Measurements from ENCODE around the gene KCNIP1. TPM values are rescaled to one million over a fixed set of nuclear protein-coding genes. Genes with fewer than 3 reads are reported as not detected.
A peak's percentile ranks its signal among the peaks of the same experiment; 100 is the strongest.

Gene KCNIP1
- total RNA-seq, 4 donors from 2014 or later, result 0.34 TPM; not detected in 3

DNA sequence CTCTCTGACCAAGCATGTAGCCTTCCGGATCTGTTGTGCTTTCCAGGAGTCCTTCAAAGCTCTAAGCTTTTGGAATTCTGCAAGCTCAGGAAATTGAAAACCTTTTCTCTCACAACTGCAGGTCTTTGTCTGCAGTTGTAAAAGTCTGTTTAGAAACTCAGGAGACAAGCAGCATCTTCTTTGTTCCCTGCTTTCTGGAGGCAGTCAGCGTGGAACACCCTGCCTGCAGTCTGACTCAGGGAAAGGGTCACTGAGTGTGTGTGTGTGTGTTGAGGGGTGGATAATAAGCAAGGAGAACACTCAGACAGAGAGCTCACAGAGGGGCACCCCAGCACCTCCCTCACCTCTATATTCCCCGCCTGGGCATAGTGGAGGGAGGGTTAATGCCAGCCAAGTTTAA lies 29.1 kb downstream of the KCNIP1 start:
- WGBS, result 87% methylated on average over 3 of the region's 3 CpGs
- Histone ChIP-seq H3K27ac (no peak overlapping the region), H3K27me3 (peaks cover 4% of the 10 kb centered on the region), H3K4me3 (no peak overlapping the region), H3K36me3 (no peaks in the 10 kb centered on the region), H3K9me3 (no peaks in the 10 kb centered on the region), H3K4me1 (no peaks in the 10 kb centered on the region)
- no peak for TF ChIP-seq POLR2A (IDR thresholded peaks at IDR 0.05)
- no peak for TF ChIP-seq EP300 (IDR thresholded peaks at IDR 0.05)
- no peak for TF ChIP-seq POLR2AphosphoS5 (IDR thresholded peaks at IDR 0.05)
- TF ChIP-seq, protein P1, sequence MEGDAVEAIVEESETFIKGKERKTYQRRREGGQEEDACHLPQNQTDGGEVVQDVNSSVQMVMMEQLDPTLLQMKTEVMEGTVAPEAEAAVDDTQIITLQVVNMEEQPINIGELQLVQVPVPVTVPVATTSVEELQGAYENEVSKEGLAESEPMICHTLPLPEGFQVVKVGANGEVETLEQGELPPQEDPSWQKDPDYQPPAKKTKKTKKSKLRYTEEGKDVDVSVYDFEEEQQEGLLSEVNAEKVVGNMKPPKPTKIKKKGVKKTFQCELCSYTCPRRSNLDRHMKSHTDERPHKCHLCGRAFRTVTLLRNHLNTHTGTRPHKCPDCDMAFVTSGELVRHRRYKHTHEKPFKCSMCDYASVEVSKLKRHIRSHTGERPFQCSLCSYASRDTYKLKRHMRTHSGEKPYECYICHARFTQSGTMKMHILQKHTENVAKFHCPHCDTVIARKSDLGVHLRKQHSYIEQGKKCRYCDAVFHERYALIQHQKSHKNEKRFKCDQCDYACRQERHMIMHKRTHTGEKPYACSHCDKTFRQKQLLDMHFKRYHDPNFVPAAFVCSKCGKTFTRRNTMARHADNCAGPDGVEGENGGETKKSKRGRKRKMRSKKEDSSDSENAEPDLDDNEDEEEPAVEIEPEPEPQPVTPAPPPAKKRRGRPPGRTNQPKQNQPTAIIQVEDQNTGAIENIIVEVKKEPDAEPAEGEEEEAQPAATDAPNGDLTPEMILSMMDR (IDR thresholded peaks at IDR 0.05), result no peak
- peak in 1 of 2 donors; percentile 2 for DNase-seq (ENCODE audit: low spot score in 2 of 2)

DNA sequence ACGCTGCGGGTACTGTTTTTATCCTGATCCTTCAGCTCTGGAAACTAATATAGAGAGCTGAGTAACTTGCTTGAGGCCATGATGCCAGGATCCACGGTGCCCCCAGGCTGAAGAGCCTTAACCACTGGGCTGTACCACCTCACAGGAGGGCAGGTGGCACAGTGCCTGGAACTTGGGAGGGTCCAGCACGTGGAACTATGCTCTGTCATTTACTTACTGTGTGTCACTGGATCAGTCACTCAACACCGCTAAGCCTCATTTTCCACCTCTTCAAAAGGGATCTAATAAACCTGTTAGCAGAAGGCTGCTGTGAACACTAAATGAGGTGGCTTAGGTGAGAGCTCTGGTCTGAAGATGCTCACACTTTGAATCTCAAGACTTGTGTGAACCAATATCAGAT lies 29.6 kb downstream of the KCNIP1 start:
- no peaks in the 10 kb centered on the region for H3K4me1 ChIP-seq
- H3K27ac ChIP-seq, result no peak overlapping the region
- H3K4me3 ChIP-seq, result no peak overlapping the region
- no peaks in the 10 kb centered on the region for H3K36me3 ChIP-seq
- WGBS, result 86% methylated on average over 4 of the region's 5 CpGs
- H3K27me3 ChIP-seq, result no peaks in the 10 kb centered on the region
- TF ChIP-seq EP300 (IDR thresholded peaks at IDR 0.05) (no peak), POLR2A (IDR thresholded peaks at IDR 0.05) (no peak), POLR2AphosphoS5 (IDR thresholded peaks at IDR 0.05) (no peak)
- TF ChIP-seq, protein P1 (IDR thresholded peaks at IDR 0.05), result no peak
- no peaks in the 10 kb centered on the region for H3K9me3 ChIP-seq
- no peak for DNase-seq (ENCODE audit: low spot score in 2 of 2)

DNA sequence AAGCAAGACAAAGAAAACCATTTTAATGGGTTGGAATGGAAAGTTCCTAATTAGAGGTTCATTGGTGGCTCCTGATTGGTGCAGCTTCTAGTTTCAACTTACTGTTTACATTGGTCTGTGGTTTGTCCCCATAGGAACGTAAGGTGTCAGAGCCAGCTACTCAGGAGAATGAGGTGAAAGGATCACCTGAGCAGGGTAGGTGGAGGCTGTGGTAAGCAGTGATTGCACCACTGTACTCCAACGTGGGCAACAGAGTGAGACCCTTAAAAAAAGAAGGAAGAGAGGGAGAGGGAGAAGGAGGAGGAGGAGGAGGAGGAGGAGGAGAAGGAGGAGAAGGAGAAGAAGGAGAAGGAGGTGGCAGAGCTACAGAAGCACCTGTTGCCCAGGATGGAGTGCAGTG lies 30.4 kb downstream of the KCNIP1 start:
- H3K9me3 ChIP-seq, result no peaks in the 10 kb centered on the region
- WGBS, result 40% methylated on average over 2 of the region's 2 CpGs
- TF ChIP-seq POLR2AphosphoS5 (IDR thresholded peaks at IDR 0.05) (no peak), EP300 (IDR thresholded peaks at IDR 0.05) (no peak), POLR2A (IDR thresholded peaks at IDR 0.05) (no peak)
- TF ChIP-seq, protein P1 (IDR thresholded peaks at IDR 0.05), result no peak
- no peaks in the 10 kb centered on the region for H3K4me1 ChIP-seq
- H3K27me3 ChIP-seq, result no peaks in the 10 kb centered on the region
- H3K36me3 ChIP-seq, result no peaks in the 10 kb centered on the region
- H3K27ac ChIP-seq, result no peak overlapping the region
- no peak overlapping the region for H3K4me3 ChIP-seq
- peak in 1 of 2 donors; percentile 8 for DNase-seq (ENCODE audit: low spot score in 2 of 2)

DNA sequence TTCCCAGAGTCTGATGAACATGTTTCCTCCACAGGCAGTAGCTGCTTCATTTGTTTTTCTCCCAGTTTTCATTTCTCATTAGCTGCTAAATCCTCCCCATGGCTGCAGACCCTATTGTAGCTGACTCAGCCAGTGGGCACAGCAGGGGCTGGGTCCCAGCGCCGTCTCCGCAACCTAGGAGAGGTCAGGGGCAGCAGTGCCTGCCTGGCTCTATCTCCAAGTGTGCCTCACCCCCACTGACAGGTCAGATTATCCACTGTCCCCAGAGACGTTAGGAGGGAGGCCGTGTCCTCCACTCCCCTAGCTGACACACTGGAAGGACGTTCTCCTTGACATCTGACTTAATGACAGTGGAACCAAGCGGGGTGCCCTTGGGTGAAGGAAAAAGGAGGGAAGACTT lies 31.1 kb downstream of the KCNIP1 start:
- no peaks in the 10 kb centered on the region for H3K4me1 ChIP-seq

DNA sequence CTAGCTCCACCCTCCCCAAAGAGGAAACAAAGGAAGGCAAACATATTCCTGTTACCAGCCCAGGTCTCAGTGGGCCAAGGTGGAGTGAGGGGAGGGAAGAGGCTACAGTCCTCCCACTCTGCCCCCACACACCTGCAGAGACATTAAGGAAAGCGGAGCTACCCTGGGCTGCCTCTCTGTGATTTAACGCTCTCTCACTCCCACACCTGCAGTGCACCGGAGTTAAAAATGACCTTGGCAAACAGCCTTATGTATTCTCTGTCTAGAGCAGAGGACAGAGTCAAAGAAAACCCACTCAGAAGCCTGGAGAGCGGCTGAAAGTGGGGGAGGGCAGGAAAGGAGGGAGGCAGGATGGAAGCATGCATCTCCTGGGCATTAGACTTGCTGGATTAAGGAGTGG lies 32.7 kb downstream of the KCNIP1 start:
- no peaks in the 10 kb centered on the region for H3K4me1 ChIP-seq
- WGBS, result 71% methylated on average over 4 of the region's 4 CpGs
- no peaks in the 10 kb centered on the region for H3K27me3 ChIP-seq
- peak; percentile 11 to 26 for DNase-seq (ENCODE audit: low spot score in 2 of 2)
- H3K9me3 ChIP-seq, result no peaks in the 10 kb centered on the region
- H3K36me3 ChIP-seq, result no peaks in the 10 kb centered on the region
- TF ChIP-seq EP300 (IDR thresholded peaks at IDR 0.05) (no peak), POLR2AphosphoS5 (IDR thresholded peaks at IDR 0.05) (no peak), POLR2A (IDR thresholded peaks at IDR 0.05) (no peak)
- TF ChIP-seq, protein P1 (IDR thresholded peaks at IDR 0.05), result no peak
- no peak overlapping the region for H3K27ac ChIP-seq
- H3K4me3 ChIP-seq, result no peak overlapping the region

More for the DNA sequence above, 31.1 kb downstream of the KCNIP1 start:
- Histone ChIP-seq H3K4me3 (no peak overlapping the region), H3K27ac (no peak overlapping the region), H3K36me3 (no peaks in the 10 kb centered on the region), H3K9me3 (no peaks in the 10 kb centered on the region), H3K27me3 (no peaks in the 10 kb centered on the region)
- 81% methylated on average over 7 of the region's 7 CpGs for WGBS
- TF ChIP-seq, protein P1 (IDR thresholded peaks at IDR 0.05), result no peak
- TF ChIP-seq EP300 (IDR thresholded peaks at IDR 0.05) (no peak), POLR2A (IDR thresholded peaks at IDR 0.05) (no peak), POLR2AphosphoS5 (IDR thresholded peaks at IDR 0.05) (no peak)
- DNase-seq (ENCODE audit: low spot score in 2 of 2), result peak; percentile 29 to 65
